GM21528 (cell line): ENCODE results near the gene MEGF11.

Experiments used
- ATAC-seq: cut with Tn5 transposase; IDR thresholded peaks from one replicate; pipeline ENCODE4 v1.9.1; 2021; ENCODE audit warnings: mild to moderate bottlenecking, moderate library complexity; ENCODE audit not compliant: unreplicated experiment, low FRiP score

Gene MEGF11

DNA sequence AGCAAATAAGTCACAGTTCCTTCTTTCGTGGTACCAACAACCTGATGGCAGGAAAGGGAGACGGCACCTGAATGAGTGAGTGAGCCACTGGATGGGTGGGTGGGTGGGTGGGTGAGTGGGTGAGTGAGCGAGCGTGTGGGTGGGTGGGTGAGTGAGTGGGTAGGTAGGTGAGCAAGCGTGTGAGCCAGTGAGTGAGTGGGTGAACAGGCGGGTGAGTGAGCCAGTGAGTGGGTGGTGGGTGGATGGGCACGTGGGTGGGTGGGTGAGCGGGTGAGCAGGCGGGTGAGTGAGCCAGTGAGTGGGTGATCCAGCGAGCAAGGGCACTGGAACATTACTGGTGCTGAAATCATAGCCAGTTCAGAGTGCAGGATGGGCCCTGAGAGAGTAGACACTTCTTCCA lies 152.8 kb downstream of the MEGF11 start:
- ATAC-seq: no peak

DNA sequence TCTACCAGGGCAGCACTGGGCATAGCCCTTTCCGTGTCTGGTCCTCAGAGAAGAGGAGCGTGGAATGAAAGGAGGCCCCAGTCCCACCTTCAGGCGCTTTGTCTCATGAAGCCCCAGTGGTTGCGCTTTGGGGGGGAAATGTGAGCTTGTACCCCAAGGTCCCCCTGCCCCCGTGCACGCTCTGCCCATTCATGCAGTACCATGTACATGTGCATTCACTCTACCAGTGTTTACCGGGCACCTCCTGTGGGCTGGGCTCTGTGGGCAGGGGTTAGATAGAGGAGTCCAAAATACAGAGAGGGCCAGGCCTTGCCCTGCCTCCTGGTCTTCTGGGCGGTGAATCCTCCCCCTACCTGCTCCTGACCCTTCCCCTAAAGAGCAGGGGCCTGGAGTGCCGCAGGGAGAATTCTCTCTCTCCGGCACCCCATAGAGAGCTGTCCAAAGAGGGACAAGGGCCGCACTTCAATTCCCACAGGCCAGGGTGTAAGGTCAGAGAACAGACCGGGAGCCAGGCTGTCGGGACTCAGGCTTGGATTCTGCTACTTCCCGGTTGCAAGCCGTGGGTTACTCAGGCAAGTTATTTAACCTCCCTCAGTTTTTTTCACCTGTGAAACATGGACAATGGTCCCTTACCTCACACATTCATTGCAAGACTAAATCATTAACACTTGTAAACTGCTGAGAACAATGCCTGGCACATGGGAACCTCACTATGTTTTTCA lies 153.4 kb downstream of the MEGF11 start:
- no peak for ATAC-seq

- no peak for ATAC-seq
Observed at GRCh38 chr15:66098022-66098363, 155.6 kb downstream of the MEGF11 start.

- no peak for ATAC-seq
Observed at GRCh38 chr15:66097151-66098021, 156.2 kb downstream of the MEGF11 start.

GRCh38 chr15:66096688-66097058 lies 156.9 kb downstream of the MEGF11 start:
- ATAC-seq: no peak

DNA sequence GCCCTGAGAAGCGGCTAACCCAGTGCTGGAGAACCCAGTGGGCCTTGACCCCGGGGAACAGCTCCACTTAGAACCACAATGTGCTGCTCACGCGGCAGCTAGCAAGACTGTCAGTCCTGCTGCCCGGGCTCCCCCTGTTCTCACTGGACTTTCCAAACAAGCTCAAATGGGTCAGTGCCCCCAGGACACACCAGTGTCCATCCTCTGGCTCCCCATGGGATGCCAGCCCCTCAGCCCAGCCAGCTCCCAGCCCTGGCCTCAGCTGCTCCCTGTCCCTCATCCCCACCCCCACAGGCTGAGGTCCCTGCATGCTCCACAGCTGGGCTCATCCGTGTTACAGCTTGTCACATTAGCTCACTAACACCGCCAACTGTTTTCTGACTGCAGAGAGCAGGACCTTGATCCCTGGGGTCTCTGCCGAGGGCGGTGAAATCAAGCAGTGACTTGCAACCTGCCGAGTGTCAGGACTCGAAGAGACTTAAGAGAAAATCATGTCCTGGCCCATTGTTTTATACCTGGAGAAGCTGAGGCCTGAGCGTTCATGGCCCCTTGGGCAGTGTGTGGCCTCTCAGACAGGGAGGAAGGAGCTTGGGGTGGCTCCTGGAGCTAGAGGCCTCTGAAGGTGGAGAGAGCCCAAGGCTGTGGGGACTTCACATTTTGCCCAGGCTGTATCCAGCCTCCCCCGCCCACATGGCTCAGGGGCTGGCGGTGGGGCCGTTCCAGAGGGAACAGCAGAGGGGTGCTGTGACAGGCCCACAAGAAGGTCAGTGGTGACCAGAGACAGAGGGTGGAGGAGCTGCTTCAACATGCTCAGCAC lies 157.5 kb downstream of the MEGF11 start:
- no peak for ATAC-seq

DNA sequence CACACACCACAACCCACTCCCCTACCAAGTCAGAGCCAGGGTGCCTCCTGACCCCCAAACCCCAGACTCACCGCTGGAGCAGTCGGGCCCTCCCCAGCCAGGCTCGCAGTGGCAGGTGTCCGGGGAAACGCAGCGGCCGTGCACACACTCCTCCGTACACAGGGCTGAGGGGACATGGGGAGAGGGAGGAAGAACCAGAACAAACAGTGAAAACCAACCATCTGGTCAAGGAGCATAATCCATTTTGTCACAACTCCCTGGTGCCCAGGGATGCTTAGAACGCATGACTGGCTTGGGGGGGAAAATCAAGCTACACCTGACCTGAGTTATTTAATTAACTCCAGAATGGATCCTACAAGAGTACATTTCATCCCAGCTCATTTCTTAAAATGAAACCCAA lies 159.2 kb downstream of the MEGF11 start:
- no peak for ATAC-seq

DNA sequence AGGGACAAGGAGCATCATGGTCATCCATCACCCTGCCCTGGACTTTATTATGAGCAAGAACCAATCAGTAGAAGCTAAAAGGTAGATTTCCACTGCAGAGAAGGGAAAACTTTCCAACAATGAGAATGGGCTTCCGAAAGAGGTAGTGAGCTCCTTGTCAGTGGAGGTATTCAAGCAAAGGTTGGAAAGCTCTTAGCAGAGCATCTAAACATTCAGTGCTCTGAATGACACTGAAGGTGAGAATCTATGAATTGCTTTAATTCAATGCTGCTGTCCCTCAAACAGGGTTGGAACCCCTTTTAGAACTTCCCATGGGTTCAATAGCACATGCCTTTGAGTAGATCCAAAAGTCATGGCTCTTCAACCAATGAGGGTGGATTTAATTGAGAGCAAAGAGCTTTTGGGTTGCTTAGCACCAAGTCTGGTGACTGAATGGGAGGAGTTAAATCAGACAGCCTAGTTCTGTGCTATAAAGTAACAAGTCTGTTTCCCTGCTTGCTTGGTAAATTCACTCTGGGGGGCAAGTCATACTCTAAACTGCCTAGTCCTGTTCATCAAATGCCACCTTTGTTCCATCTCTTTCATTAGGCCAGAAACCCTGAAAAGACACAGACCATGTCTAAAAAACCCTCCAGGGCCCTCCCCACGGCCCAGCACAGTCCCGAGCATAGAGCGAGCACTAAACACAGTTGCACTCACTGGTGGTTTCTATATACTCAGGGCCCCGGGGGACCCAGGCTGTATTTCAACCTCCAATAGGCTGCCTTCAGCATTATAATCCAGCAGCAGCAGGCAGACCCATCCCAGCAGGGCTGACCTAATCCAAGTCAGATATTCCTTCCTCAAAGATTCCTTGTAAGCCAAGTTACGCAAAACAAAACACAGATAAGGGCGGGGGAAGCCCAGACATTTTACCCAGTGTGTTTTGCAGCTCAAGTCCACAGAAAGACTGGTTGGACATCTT lies 161.2 kb downstream of the MEGF11 start:
- ATAC-seq: no peak

DNA sequence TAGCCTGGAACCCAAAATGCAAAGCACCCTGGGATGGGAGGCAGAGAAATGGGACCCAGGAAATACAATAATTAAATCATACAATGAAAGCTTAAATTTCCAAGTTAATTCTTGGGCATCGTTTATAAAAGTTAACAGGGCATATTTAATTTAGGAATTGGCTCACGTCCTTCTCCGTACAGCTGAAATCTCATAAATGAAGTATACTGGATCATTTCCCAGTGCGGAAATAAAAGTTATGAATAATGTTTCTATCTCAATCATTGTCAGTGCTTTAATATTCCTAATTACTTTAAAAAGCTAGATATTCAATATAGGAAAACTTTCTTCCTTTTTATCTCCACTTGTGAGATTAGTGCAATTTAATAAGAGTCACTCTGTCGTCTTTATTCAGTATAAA lies 164.0 kb downstream of the MEGF11 start:
- no peak for ATAC-seq

DNA sequence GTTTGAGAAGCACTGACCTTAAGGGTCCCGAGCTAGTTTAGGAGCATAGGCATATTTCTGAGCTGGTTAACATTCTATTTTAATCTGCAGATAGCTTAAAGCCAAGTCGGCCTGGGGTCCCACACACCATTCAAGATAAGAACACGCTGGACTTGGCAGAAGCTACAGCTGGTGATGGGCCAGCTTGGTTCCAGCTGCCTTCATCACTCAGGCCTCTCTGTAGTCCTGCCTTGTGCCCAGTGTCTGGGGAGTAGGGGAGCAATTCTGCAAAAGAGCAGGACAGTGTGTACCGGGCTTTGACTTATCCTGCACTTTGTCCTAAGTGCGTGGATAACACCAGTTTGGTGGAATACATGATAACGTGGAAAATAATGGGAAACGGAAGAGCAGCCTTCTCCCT lies 164.5 kb downstream of the MEGF11 start:
- no peak for ATAC-seq

GRCh38 chr15:66085128-66085527 lies 168.4 kb downstream of the MEGF11 start:
- no peak for ATAC-seq

DNA sequence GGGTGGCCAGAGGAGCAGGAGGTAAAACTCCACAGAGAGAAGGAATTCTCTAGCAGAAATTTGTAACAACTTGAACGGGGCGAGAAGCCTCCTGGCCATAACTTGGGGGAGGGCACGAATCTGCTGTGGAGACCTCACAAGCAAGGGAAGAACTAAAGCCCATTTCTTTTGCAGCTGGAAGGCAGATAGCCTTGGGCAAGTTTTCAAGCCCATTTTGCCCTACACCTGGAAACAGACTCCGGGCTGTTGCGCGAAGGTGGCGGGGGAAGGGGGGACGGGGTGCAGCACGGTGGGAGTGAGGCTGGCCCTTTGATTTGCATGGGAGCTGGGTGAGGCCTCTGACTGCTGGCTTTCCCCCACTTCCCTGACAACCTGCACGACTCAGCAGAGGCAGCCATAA lies 168.8 kb downstream of the MEGF11 start:
- ATAC-seq: no peak

GRCh38 chr15:66080717-66081398 lies 172.7 kb downstream of the MEGF11 start:
- no peak for ATAC-seq

DNA sequence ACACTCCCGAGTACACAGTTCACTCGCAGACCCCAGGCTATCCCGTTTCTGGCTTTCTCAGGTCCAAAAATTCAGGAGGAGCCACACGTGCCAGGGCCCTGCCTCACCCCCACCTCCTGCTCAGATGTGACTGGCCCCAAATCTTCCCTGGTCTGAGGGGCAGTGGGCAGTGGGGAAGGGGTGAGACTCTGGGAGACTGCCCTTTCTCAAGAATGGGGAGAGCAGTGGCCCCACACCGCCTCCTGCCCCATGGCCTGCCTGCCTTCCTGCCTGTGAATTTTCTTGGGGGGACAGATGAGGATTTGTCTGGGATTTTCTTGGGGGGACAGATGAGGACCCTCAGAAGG lies 174.6 kb downstream of the MEGF11 start:
- ATAC-seq: no peak

- no peak for ATAC-seq
Observed at GRCh38 chr15:66078196-66078928, 175.2 kb downstream of the MEGF11 start.

GRCh38 chr15:66077320-66077663 lies 176.3 kb downstream of the MEGF11 start:
- no peak for ATAC-seq

DNA sequence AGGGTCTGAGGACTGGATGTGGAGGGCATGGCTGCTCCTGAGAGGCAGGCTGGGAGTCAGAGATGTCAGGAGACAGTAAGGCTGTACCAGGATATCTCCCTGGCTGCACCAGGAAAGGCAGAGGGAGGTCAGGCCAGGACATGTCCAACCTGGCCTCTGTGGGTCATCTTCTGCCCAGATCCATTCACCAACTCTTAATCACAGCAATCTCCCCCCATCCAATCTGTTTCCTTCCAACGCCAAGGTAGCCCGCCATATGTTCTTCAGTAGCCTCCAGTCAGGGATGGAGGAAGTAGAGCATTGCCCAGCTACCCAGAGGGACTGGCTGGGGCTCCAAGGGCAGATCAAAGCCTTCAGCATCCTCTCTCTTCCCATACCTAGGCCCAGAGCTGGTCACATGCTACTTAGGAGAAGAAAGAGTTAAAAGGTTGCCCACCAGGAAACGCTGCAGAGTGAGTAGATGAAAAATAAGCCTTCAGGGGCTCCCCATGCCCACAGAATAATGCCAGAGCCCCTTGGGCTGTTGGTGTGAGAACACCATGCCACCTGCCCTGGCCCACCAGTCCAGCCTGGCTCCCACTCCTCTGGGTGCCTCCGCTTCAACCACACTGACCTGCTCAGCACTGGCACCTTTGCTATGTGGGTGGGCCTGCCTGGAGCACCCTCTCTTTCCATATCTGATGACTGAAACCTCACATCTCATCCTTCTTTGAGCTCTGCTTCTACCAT lies 176.8 kb downstream of the MEGF11 start:
- ATAC-seq: no peak

DNA sequence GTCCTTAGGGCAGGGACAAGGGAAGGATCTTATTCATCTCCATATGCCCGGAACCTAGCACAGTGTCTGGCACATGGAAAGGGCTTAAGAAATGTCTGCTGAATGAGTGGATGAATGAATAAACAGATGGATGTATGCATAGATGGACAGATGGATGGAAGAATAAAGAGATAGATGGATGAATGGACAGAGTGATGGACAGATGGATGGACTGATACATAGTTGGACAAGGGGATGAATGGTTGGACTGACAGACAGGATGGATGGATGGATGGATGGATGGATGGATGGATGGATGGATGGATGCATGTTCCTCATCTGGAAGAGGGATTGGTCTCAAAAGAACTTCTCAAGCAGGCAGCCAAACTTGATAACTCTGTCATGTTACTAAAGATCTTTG lies 177.6 kb downstream of the MEGF11 start:
- ATAC-seq: no peak
